Stimulated activated CD4-positive, alpha-beta T cell treated with anti-CD3 and anti-CD28 coated beads, Interleukin-2, amount 100 ng/mL, for 24 hours (primary cell): Measurements from ENCODE around the gene KCTD10.
A peak's percentile ranks its signal among the peaks of the same experiment; 100 is the strongest.

ENCODE experiments used
- DNase-seq, 2 donors: peaks; one replicate each; pipeline ENCODE4 v3.0.0-alpha.2; 2020

The KCTD10 gene

GRCh38 chr12:109477185-109477962 is at the start of gene KCTD10, which contains the start of gene UBE3B:
KCTD10 (minus strand) TSS chr12:109477300; CDS start chr12:109477262, 38 bp downstream.
UBE3B (plus strand) TSS chr12:109477634; CDS start chr12:109483552, 5,918 bp downstream.
- DNase-seq, result peak; percentile 88

GRCh38 chr12:109525279-109525585 is 48.1 kb upstream of the KCTD10 start:
- DNase-seq, result no peak

- no peak for DNase-seq
Measured at GRCh38 chr12:109524466-109525278, 47.6 kb upstream of the KCTD10 start.

- DNase-seq, result no peak
Measured at GRCh38 chr12:109523504-109523903, 46.4 kb upstream of the KCTD10 start.

GRCh38 chr12:109523071-109523470 is 46.0 kb upstream of the KCTD10 start:
- no peak for DNase-seq

- no peak for DNase-seq
Measured at GRCh38 chr12:109521831-109522230, 44.7 kb upstream of the KCTD10 start.

GRCh38 chr12:109519787-109520186 is 42.7 kb upstream of the KCTD10 start:
- no peak for DNase-seq

- DNase-seq, result peak; percentile 65 to 66
Measured at GRCh38 chr12:109518820-109519665, 41.9 kb upstream of the KCTD10 start.

GRCh38 chr12:109517619-109518018 is 40.5 kb upstream of the KCTD10 start:
- DNase-seq, result no peak

GRCh38 chr12:109513977-109514376 is 36.9 kb upstream of the KCTD10 start:
- DNase-seq, result no peak

GRCh38 chr12:109513051-109513450 is 36.0 kb upstream of the KCTD10 start:
- DNase-seq, result no peak

- no peak for DNase-seq
Measured at GRCh38 chr12:109512608-109513007, 35.5 kb upstream of the KCTD10 start.

GRCh38 chr12:109510196-109510595 is 33.1 kb upstream of the KCTD10 start:
- no peak for DNase-seq

- no peak for DNase-seq
Measured at GRCh38 chr12:109504068-109504467, 27.0 kb upstream of the KCTD10 start.

GRCh38 chr12:109503611-109504010 is 26.5 kb upstream of the KCTD10 start:
- no peak for DNase-seq

- no peak for DNase-seq
Measured at GRCh38 chr12:109502332-109502731, 25.2 kb upstream of the KCTD10 start.

- no peak for DNase-seq
Measured at GRCh38 chr12:109501299-109501698, 24.2 kb upstream of the KCTD10 start.

GRCh38 chr12:109500406-109501185 is 23.5 kb upstream of the KCTD10 start:
- DNase-seq, result no peak

GRCh38 chr12:109497675-109498074 is 20.6 kb upstream of the KCTD10 start:
- no peak for DNase-seq

GRCh38 chr12:109496306-109496705 is 19.2 kb upstream of the KCTD10 start:
- DNase-seq, result no peak

GRCh38 chr12:109495012-109495411 is 17.9 kb upstream of the KCTD10 start:
- DNase-seq, result no peak

- no peak for DNase-seq
Measured at GRCh38 chr12:109494348-109494881, 17.3 kb upstream of the KCTD10 start.
